Anterior cingulate cortex (tissue), 58 donors: ENCODE measurements around the gene ZNRF2.
"Not testable (repeated sequence)": the region's sequence is repeated elsewhere in the genome, so short reads cannot be mapped to it uniquely, and the experiment has no call there.

Experiments
- DNase-seq, 58 donors: peaks; one replicate each; lab custom pipeline; 2025; lab: John Stamatoyannopoulos, UW

Gene ZNRF2

DNA sequence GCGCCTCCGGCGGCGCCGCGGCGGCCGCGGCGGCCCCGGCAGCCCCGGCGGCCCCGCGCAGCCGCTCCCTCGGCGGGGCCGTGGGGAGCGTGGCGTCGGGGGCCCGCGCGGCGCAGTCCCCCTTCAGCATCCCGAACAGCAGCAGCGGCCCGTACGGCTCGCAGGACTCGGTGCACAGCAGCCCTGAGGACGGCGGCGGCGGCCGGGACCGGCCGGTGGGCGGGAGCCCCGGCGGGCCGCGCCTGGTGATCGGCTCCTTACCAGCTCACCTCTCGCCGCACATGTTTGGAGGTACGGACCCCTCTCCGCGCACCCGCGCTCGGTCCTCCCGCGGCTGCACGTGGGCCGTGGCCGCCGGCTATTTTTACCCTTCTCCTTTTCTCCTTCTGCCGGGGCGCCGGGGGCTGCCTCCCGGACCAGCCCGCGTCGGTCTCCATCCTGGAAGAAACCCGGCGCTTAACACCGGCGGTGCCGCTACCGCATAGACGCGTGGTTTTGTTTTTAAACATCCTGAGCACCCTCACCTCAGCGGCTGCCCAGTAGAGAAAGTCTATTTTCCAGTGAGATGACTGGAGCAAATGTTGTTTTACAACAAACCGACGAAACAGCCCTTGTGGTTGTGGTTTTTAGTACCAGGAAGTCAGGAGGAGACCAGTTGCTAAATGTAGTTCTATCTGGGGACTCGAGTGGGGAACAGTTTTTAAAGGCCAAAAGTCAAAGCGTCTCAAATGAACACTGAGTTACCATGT lies 1.3 kb downstream of the ZNRF2 start:
- peak in 5 of 58 donors; percentile 6 to 18 (median 10) for DNase-seq

DNA sequence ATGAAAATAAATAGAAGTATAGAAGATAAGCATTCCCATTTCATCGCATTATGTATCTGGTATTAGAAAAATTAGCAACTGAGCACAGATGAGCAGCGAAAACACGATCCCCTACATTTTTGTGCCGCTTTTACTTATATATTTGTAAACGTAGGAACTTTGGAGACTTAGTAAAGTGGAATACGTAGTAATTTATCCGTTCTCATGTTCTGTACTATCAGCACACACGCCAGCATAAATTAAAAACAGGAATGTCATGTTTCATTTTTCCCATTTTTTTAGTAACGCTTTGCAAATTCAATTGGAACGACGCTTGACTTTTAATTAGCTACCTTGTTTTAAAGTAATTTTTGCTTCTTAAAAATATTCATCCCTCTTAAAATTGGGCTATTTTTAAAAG lies 2.4 kb downstream of the ZNRF2 start:
- DNase-seq: no peak

GRCh38 chr7:30287625-30288024 lies 3.2 kb downstream of the ZNRF2 start:
- not testable (repeated sequence) for DNase-seq

- DNase-seq: not testable (repeated sequence)
Observed at GRCh38 chr7:30289634-30290033, 5.2 kb downstream of the ZNRF2 start.

GRCh38 chr7:30290317-30290716 lies 5.9 kb downstream of the ZNRF2 start:
- DNase-seq: not testable (repeated sequence)

DNA sequence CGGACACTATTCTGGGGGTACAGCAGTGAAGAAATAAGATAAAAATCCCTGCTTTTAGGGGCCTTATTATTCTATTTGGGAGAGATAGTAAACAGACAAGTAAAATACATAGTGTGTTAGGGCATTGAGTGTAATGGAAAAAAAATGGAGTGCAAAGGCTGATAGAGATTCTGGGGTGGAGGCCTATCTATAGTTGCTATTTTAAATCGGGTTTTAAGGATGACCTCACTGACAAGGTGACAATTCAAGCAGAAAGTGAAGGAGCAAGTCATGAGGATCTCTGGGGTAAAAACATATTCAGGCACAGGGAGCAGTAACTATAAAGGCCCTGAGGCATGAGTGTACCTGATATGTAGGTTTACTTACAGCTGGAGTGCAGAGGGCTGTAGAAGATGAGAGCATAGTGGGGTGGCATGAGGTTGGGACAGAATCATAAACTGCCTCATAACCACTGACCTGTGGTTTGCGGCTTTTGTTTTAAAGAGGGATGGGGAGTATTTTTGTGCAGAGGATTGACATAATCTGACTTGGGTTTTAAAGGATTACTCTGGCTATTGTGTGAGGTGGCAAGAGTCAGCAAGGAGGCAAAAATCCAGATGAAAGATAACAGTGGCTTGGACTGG lies 8.1 kb downstream of the ZNRF2 start:
- not testable (repeated sequence) for DNase-seq

GRCh38 chr7:30296304-30296703 lies 11.9 kb downstream of the ZNRF2 start:
- DNase-seq: not testable (repeated sequence)

DNA sequence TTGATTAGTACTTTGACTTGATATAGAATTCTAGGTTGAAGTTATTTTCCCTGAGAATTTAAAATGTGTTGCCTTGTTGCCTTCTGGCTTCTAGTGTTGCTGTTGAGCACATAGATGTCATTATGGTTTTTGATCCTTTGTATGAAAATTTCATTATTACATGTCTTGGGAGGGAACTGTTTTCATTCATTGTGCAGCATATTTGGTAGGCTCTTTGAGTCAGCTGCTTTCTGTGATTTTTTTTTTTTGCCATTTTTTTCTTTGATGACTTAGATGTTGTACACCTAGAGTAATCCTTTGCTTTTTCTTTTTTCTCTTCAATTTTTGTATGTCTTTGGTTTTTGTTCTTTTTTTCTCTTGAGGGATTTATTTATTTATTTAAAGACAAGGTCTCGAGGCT lies 13.1 kb downstream of the ZNRF2 start:
- DNase-seq: not testable (repeated sequence)

GRCh38 chr7:30298409-30298808 lies 14.0 kb downstream of the ZNRF2 start:
- DNase-seq: not testable (repeated sequence)

DNA sequence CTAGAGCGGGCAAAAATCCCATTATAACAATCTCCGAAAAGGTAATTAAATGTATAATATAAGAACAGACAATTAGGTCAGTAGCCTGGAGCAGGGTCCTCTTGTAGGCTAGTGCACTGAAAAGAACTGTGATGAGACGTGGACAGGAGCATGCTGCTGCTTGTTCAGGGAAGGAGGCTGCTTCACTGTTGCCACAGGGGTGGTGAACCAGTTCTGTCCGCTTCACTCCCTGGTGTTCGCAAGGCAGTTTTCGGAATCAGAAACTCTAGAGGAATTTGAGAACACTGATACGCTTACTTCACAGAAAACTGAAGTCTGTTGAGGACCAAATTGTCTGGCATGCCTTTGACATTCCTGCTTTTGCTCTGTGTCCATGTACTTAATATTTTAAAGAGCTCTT lies 17.4 kb downstream of the ZNRF2 start:
- no peak for DNase-seq

DNA sequence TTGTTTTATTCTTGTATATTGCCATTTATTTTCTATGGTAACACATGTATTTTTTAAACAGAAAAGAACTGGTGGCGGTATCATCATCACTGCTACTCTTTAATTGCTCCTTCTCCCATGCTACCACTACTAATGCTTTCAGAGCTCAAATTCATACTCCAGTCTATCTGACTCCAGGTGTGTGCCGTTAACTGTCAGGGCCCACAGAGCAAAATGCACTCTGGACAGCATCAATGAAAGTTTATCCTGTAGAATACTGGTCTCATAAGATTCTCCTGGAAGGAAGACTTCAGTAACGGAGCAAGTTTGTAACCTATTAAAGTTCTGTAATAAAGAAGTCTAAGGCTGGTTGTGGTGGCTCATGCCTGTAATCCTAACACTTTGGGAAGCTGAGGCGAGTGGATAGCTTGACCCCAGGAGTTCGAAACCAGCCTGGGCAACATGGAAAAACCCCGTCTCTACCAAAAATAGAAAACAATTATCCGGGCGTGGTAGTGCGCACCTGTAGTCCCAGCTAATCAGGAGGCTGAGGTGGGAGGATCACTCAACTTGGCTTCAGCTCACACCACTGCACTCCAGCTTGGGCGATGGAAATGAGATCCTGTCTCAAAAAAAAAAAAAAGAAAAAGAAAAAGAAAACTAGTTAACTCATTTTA lies 18.4 kb downstream of the ZNRF2 start:
- no peak for DNase-seq

- no peak for DNase-seq
Observed at GRCh38 chr7:30303312-30304039, 19.1 kb downstream of the ZNRF2 start.

GRCh38 chr7:30304177-30304884 lies 19.9 kb downstream of the ZNRF2 start:
- no peak for DNase-seq

DNA sequence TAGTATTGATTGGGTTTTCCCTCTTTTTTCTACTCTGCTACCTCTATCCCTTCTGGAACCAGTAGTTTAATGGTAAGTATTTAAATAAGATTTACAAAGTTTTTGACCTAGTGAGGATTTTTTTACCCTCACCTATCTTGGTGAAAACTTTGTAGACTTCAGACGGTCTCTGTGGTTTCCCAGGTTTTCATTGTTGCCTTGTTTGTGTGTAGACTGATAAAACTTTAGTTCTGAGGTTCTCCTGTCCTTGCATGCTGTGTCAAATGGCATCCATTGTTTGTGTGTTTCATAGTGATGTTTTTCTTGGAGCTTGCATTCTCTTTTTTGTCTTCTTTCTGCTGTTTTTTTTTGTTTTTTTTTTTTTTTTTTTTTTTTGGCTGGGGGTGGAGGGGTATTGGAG lies 22.6 kb downstream of the ZNRF2 start:
- no peak for DNase-seq

GRCh38 chr7:30308389-30308788 lies 24.0 kb downstream of the ZNRF2 start:
- DNase-seq: no peak

DNA sequence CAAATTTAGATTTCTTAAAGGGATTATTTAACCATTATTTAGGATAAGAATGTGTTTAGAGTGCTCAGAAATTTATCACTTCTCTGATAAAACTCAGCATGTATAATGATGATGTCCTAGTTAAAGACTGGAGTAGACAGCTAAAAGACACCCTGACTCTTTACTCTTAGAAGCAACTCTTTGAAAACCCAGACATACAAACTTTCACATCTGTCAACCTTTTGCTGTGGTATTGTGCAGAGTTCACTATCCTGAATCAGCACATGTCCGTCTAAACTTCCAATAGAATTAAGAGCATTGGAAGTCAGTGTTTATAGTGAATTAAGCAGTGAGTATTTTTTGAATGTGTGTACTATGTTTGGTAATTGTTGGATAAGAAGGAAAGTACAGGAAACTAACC lies 24.9 kb downstream of the ZNRF2 start:
- DNase-seq: no peak

DNA sequence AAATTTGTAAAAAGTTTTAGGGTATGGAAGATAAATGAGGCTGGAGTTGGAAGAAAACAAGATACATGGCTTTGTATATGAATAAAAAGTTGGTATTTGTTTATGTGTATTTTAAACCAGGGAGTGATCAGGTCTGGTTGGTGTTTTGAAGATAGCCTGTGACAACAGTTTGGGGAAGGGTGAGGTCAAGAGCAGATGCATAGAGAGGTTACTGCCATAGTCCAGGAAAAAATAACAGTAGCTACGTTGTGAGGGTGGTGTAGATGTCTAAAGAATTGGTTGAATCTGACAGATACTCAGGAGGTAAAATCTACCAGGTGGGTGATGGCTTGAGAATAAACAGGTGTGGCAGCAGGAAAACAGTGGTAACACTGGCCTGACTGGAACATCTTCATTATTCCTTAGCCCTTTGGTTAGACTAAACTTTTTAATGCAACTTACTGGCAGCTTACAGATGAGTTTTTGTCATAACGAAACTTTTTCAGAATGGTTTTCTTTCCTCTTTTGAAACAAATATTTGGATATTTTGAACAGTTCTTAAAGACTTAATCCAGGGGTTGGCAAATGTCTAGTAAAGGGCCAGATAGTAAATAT lies 25.5 kb downstream of the ZNRF2 start:
- no peak for DNase-seq

DNA sequence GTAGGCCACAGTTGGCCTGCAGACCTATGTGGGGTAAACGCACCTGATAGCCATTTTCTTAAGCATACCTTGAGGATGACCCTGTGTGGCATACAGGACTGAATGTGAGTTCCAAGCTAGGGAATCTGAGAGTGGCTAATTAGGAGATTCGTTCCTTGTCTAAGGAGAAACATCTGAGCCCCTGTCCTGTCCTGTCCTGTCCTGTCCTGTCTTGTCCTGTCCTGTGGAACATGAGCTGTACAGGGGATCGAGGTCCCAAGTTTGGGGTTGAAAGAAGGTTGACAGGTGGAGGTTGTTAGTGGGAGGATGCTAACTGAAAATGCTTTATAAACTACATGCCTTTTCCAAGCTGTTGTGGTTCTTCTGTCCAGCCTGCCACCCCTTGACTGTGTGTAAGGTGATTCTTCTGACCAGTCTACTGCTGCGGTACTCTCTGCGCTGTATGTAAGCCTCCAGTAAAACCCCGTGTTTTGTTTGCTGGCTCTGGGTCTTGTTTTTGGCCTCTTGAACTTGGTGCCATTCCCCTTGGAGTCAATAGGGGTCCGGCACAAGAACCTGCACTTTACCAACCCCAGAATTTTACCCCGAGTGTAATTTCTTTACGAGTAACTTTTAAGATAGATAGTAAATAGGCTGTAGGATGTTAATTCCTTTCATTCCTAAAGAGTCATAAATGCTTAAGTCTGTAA lies 26.4 kb downstream of the ZNRF2 start:
- no peak for DNase-seq

- DNase-seq: no peak
Observed at GRCh38 chr7:30312178-30312577, 27.8 kb downstream of the ZNRF2 start.
